HuH-7.5 (cell line): ENCODE measurements around the gene COMT.

ENCODE experiments used
- DNase-seq: peaks from one replicate; pipeline ENCODE4 v3.0.0; 2011; ENCODE audit warnings: low spot score

The COMT gene

GRCh38 chr22:19983741-19984140 lies 42.2 kb downstream of the COMT start:
- no peak for DNase-seq

GRCh38 chr22:19984201-19984753 lies 42.7 kb downstream of the COMT start:
- DNase-seq = peak; percentile 78

- no peak for DNase-seq
These were observed 43.6 kb downstream of the COMT start for GRCh38 chr22:19984851-19985811.

GRCh38 chr22:19986011-19986409 lies 44.4 kb downstream of the COMT start:
- DNase-seq = no peak

- peak; percentile 96 for DNase-seq
These were observed 45.1 kb downstream of the COMT start for GRCh38 chr22:19986410-19987341.

- DNase-seq = no peak
These were observed 46.1 kb downstream of the COMT start for GRCh38 chr22:19987394-19988306.

- DNase-seq = no peak
These were observed 46.8 kb downstream of the COMT start for GRCh38 chr22:19988331-19988808.

- DNase-seq = no peak
These were observed 47.6 kb downstream of the COMT start for GRCh38 chr22:19988965-19989724.

GRCh38 chr22:19989725-19990067 lies 48.1 kb downstream of the COMT start:
- no peak for DNase-seq

- no peak for DNase-seq
These were observed 48.6 kb downstream of the COMT start for GRCh38 chr22:19990188-19990587.

- DNase-seq = no peak
These were observed 49.2 kb downstream of the COMT start for GRCh38 chr22:19990609-19991394.

GRCh38 chr22:19991395-19991644 lies 49.7 kb downstream of the COMT start:
- no peak for DNase-seq

- no peak for DNase-seq
These were observed 50.3 kb downstream of the COMT start for GRCh38 chr22:19991645-19992451.

GRCh38 chr22:19992481-19992911 lies 50.9 kb downstream of the COMT start:
- no peak for DNase-seq

- DNase-seq = no peak
These were observed 51.4 kb downstream of the COMT start for GRCh38 chr22:19992921-19993355.

- DNase-seq = no peak
These were observed 52.4 kb downstream of the COMT start for GRCh38 chr22:19993926-19994325.

- no peak for DNase-seq
These were observed 53.5 kb downstream of the COMT start for GRCh38 chr22:19994851-19995610.

- DNase-seq = no peak
These were observed 54.2 kb downstream of the COMT start for GRCh38 chr22:19995611-19996339.
